Nephron progenitor cell (in vitro differentiated cells): ENCODE data around the gene CRYAA.
A peak's percentile ranks its signal among the peaks of the same experiment; 100 is the strongest.

Experiments
- DNase-seq: peaks from one replicate; pipeline ENCODE4 v3.0.0; 2021
- H3K27ac Mint-ChIP-seq: 2 replicates; pipeline ENCODE4 v1.8.0; 2021; ENCODE audit warnings: mild to moderate bottlenecking, moderate library complexity, mixed read lengths
- H3K27me3 Mint-ChIP-seq: 2 replicates; pipeline ENCODE4 v1.8.0; 2021; ENCODE audit warnings: mild to moderate bottlenecking, low read depth, mixed read lengths; ENCODE audit not compliant: poor library complexity
- H3K36me3 Mint-ChIP-seq: 2 replicates; pipeline ENCODE4 v1.8.0; 2021; ENCODE audit warnings: low read depth, mixed read lengths
- H3K4me1 Mint-ChIP-seq: 2 replicates; pipeline ENCODE4 v1.8.0; 2021; ENCODE audit warnings: mixed read lengths
- H3K4me3 Mint-ChIP-seq: 2 replicates; pipeline ENCODE4 v1.8.0; 2021; ENCODE audit warnings: mild to moderate bottlenecking, moderate library complexity, mixed read lengths
- H3K9me3 Mint-ChIP-seq: 2 replicates; pipeline ENCODE4 v1.8.0; 2021; ENCODE audit warnings: mild to moderate bottlenecking, moderate library complexity, mixed read lengths
- TF ChIP-seq, protein P1 (sequence below): fragments of 200-600 bp; sonication (generic); IDR thresholded peaks from 2 replicates; pipeline ENCODE4 v1.5.0; 2021; ENCODE audit warnings: antibody characterized with exemption

CRYAA gene

DNA sequence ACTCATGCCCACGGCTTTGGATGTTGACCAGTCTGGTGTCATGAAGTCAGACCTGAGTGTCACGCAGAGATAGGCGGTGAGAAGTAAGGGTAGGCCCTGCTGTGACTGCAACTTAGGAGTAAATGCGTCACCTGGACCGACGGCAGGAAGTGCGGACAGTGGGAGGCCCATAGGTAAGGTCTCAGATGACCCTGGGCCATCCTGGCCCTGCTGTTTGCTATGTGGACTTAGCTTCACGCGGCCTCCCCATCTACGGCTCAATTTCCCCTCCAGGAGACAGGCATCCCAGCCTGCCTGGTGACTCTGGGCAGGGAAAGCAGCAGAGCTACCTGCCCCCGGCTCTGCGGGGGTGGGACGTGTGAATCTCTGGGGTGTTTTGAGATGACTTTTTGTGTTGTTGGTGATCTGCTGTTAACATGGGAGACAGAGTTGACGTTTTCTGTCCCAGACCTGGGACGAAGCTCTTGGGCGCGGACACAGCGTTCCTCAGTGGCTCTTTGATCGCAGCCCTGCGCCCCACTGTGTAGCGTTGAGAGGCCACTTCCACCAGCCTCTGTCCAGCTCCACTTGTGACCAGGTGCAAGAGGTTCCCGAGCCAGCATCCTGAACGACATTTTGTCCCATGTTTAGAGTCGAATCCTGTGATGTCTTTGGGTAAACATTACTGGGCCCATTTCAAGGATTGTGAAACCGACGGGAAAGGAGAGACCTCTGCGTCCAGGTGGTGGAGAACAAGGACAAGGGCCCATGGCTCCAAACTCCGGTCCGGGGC lies 39.9 kb downstream of the CRYAA start:
- Mint-ChIP-seq H3K27me3 (peaks cover 15% of the 10 kb centered on the region), H3K4me1 (peaks cover 14% of the 10 kb centered on the region), H3K27ac (no peak overlapping the region), H3K36me3 (no peaks in the 10 kb centered on the region), H3K9me3 (peaks cover 19% of the 10 kb centered on the region), H3K4me3 (no peak overlapping the region)
- TF ChIP-seq, protein P1, sequence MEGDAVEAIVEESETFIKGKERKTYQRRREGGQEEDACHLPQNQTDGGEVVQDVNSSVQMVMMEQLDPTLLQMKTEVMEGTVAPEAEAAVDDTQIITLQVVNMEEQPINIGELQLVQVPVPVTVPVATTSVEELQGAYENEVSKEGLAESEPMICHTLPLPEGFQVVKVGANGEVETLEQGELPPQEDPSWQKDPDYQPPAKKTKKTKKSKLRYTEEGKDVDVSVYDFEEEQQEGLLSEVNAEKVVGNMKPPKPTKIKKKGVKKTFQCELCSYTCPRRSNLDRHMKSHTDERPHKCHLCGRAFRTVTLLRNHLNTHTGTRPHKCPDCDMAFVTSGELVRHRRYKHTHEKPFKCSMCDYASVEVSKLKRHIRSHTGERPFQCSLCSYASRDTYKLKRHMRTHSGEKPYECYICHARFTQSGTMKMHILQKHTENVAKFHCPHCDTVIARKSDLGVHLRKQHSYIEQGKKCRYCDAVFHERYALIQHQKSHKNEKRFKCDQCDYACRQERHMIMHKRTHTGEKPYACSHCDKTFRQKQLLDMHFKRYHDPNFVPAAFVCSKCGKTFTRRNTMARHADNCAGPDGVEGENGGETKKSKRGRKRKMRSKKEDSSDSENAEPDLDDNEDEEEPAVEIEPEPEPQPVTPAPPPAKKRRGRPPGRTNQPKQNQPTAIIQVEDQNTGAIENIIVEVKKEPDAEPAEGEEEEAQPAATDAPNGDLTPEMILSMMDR: no peak
- DNase-seq: no peak

DNA sequence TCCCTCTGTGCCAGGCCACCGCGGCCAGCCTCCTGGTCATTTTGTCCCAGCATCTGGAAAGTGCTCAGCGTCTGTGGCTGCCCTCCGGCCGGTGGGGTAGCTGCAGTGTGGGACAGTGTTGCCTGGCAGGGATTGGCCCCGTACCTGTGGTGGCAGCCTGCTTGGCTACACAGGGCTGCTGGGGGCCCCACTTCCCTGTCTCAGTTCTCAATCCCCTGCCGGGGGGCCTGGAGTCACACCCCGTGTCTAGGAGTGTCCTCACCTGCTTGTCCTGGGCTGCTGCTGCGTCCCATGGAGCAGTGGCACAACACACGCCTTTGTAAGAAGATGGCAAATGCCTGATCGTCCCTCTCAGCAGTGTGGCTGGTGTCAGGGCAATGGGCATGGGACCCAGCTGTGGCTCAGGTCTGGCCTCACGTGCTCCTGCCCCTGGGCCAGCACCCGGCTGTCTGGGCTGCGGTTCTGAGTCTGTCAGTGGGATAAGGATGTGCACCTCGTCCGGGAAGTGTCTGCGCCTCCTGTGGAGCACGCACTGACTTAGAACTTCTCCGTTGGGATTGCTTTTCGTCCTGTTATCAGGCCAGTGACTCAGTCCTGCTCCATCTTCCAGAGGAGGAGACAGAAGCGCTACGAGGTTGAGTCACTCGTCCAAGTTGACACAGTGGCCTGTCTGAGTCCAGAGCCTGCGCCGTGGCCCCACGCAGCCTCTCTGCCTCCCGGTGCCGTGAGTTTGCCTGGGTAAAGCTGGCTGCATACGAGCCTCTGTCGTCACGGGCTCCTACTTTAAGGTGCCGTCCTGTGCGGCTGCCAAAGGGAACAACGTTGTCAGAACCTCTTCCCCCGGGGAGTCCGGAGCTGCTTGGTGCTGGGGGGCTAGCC lies 41.0 kb downstream of the CRYAA start:
- Mint-ChIP-seq H3K36me3 (no peaks in the 10 kb centered on the region), H3K4me1 (peaks cover 14% of the 10 kb centered on the region), H3K27ac (no peak overlapping the region), H3K27me3 (peaks cover 12% of the 10 kb centered on the region), H3K4me3 (no peak overlapping the region), H3K9me3 (peaks cover 8% of the 10 kb centered on the region)
- TF ChIP-seq, protein P1: no peak
- DNase-seq: no peak

DNA sequence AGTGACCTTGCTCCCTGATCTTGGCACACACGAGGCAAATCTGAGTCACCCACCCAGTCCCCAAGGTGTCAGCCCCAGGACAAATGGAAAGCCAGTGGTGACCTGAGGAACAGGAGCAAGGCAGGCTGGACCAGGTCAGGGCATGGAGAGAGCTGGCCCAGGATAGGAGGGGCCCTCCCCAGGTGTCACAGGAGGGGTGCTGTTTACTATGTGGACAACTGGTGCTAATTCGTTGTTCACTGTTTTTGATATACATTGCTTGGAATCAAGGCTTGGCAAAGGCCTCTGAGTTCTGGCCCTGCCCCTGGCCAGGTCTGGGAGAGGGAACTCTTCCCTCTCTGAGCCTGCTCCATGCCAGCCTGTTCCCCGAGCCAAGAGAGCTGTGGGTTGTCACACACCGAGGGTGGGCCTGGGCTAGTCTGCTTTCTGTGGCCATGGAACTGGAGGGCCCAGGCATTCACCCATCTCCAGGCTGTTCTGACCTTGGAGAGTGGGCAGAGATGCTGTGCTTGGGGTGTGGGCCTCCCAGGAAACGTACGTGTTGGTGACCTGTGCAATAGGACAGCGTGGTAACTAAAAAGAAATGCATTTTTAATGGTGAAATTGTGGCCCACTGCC lies 41.8 kb downstream of the CRYAA start:
- TF ChIP-seq, protein P1: no peak
- Mint-ChIP-seq H3K27me3 (peaks cover 12% of the 10 kb centered on the region), H3K9me3 (peaks cover 8% of the 10 kb centered on the region), H3K4me3 (no peak overlapping the region), H3K27ac (no peak overlapping the region), H3K36me3 (no peaks in the 10 kb centered on the region), H3K4me1 (peaks cover 14% of the 10 kb centered on the region)
- DNase-seq: no peak

DNA sequence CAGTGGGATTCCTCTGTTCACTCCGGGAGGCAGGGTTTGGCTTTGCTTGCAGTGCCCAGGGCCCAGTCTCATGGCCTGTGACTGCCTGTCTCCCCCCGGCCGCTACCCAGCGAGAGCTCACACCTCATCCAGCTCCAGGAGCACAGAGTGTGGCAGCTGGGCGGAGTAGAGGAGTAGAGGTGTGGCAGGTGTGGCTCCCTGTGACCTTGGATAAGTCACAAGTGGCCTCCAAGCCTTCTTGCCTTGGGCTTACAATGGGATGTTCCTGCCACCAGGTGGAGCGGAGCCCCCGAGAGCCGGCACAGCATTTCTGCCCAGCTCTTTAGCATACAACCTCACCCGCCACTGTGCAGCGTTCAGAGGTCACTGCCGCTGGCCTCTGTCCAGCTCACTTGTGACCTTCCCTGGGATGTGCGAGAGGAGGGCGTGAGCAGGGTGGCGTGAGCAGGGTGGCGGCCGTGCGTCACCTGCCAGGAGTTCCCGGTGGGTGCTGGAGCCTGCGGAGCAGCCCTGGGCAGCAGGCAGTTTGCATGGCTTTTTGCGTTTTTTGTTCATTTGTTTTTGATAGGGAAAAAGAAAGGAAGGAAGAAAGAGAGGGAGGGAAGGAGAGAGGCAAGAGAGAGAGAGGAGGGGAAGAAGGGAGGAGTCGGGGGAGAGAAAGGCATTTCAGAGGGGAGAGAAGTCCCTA lies 42.4 kb downstream of the CRYAA start:
- Mint-ChIP-seq H3K9me3 (peaks cover 4% of the 10 kb centered on the region), H3K27ac (no peak overlapping the region), H3K4me3 (no peak overlapping the region), H3K36me3 (no peaks in the 10 kb centered on the region), H3K4me1 (peaks cover 8% of the 10 kb centered on the region), H3K27me3 (peaks cover 12% of the 10 kb centered on the region)
- TF ChIP-seq, protein P1: peak; percentile 24
- DNase-seq: peak; percentile 45

DNA sequence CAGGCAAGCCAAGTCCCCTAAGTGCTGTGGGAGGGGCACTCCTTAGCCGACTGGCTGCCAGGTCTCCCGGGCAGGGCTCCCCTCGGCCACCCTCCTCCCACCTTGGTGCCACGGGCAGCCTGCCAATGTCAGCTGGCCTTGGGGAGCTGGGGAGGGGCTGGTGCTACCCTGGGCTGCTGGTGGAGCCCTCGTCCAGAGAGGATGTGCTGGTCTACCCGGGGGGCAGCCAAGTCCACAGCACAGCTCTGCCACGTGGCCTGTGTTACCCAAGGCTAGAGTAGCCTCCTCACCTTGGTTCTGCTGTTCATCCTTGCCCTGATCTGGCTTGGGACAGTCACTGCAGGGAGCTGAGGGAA lies 42.9 kb downstream of the CRYAA start:
- Mint-ChIP-seq H3K27me3 (peaks cover 12% of the 10 kb centered on the region), H3K9me3 (peaks cover 4% of the 10 kb centered on the region), H3K4me3 (no peak overlapping the region), H3K36me3 (no peaks in the 10 kb centered on the region), H3K4me1 (peaks cover 8% of the 10 kb centered on the region), H3K27ac (no peak overlapping the region)
- DNase-seq: no peak
- TF ChIP-seq, protein P1: no peak
